ENCODE measurements around the gene ANTKMT. TPM values are rescaled to one million over a fixed set of nuclear protein-coding genes. Genes with fewer than 3 reads are reported as not detected.

The ANTKMT gene
- total RNA-seq, 1 donor from 2014 or later = 43.2 TPM

DNA sequence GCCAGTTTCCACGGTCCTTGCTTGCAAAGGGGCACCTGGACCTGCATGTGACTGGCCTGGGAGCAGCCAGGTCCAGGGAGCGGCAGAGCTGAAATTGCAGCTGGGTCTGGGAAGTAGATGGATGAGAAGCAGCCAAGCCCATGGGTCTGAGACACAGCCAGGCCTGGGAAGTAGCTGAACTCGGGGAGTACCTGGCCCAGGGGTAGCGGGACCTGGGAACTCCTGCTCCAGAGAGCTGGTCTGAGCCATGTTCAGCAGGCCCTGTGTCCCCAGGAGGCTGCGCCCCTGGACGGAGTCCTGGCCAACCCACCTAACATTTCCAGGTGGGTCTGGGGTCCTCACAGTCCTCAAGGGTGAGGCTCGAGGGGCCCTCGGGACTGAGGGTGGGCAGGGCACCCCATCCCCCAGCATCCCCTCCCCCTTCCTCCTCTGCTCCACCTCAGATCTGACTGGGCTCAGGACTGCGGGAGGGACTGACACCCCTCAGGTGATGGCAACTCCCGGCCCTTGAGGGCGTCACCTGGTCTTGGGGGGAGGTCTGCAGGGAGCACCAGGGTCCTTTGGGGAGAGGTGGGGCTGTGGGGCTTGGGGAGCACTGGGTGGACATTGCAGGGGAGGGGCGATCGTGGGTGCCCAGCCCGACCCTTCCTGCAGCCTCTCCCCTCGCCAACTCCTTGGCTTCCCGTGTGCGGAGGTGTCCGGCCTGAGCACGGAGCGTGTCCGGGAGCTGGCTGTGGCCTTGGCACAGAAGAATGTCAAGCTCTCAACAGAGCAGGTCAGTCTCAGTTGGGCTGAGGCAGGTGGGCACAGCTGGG, 42.6 kb downstream of the ANTKMT start:
- DNase-seq (ENCODE audit: low spot score) = no peak

DNA sequence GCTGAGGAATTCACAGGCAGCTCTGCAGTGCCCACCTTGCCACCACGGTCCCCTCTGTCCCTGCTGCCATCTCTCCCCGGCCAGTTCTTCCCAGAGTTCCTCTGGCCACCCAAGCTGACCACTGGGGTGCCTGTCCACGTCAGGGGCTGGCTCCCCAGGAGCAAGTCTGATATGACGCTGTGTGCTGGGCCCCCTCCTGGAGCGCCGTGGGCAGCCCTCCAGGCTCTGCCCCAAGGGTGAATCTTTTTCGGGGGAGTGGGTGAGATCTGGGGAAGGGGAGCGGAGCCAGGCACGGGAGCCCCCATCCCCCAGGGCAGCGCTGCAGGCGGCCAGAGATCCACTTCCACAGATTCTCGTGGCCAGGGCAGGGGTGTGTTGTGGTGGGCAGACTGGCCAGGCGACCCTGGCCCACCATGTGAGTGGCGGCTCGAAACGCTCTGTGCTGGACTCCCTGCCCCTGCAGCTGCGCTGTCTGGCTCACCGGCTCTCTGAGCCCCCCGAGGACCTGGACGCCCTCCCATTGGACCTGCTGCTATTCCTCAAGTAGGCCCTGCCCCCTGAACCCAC, 43.3 kb downstream of the ANTKMT start:
- no peak for DNase-seq (ENCODE audit: low spot score)

DNA sequence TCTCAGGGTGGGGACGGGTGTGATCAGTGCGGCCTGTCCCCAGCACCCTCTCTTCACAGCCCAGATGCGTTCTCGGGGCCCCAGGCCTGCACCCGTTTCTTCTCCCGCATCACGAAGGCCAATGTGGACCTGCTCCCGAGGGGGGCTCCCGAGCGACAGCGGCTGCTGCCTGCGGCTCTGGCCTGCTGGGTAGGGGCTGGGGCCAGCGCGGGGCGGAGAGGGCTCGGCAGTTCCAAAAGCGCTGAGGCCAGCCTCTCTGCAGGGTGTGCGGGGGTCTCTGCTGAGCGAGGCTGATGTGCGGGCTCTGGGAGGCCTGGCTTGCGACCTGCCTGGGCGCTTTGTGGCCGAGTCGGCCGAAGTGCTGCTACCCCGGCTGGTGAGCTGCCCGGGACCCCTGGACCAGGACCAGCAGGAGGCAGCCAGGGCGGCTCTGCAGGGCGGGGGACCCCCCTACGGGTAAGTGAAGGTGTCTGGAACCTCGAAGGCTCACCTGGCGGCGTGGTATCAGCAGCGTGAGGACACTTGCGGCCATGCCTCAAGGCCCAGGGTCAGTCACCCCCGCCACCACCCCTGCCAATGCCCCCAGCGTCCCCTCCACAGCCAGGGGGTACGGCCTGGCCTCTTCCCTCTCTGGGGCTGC, 44.0 kb downstream of the ANTKMT start:
- no peak for DNase-seq (ENCODE audit: low spot score)

DNA sequence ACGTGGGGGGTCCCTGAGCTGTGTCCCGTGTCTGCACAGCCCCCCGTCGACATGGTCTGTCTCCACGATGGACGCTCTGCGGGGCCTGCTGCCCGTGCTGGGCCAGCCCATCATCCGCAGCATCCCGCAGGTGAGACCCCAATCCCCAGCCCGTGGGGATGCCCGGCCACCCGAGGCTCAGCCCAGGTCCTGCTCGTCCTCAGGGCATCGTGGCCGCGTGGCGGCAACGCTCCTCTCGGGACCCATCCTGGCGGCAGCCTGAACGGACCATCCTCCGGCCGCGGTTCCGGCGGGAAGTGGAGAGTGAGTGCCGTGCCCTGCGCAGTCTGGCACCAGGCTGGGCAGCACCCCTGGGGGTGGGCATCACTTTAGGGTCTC, 44.5 kb downstream of the ANTKMT start:
- no peak for DNase-seq (ENCODE audit: low spot score)

DNA sequence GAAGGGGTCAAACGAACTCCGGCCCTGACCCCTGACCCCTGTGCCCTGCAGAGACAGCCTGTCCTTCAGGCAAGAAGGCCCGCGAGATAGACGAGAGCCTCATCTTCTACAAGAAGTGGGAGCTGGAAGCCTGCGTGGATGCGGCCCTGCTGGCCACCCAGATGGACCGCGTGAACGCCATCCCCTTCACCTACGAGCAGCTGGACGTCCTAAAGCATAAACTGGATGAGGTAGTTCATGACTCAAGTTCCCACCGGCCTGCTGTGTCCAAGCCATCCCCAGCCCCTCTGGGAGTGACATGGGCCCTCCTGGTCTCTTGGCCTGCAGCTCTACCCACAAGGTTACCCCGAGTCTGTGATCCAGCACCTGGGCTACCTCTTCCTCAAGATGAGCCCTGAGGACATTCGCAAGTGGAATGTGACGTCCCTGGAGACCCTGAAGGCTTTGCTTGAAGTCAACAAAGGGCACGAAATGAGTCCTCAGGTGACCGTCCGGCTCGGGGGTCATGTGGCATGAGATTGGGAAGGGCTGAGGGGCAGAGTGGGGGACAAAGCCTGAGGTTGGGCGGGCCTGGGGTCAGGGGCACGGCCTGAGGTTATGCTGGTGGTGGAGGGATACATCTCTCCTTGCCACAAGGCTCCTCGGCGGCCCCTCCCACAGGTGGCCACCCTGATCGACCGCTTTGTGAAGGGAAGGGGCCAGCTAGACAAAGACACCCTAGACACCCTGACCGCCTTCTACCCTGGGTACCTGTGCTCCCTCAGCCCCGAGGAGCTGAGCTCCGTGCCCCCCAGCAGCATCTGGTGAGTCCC, 45.3 kb downstream of the ANTKMT start:
- DNase-seq (ENCODE audit: low spot score) = no peak

DNA sequence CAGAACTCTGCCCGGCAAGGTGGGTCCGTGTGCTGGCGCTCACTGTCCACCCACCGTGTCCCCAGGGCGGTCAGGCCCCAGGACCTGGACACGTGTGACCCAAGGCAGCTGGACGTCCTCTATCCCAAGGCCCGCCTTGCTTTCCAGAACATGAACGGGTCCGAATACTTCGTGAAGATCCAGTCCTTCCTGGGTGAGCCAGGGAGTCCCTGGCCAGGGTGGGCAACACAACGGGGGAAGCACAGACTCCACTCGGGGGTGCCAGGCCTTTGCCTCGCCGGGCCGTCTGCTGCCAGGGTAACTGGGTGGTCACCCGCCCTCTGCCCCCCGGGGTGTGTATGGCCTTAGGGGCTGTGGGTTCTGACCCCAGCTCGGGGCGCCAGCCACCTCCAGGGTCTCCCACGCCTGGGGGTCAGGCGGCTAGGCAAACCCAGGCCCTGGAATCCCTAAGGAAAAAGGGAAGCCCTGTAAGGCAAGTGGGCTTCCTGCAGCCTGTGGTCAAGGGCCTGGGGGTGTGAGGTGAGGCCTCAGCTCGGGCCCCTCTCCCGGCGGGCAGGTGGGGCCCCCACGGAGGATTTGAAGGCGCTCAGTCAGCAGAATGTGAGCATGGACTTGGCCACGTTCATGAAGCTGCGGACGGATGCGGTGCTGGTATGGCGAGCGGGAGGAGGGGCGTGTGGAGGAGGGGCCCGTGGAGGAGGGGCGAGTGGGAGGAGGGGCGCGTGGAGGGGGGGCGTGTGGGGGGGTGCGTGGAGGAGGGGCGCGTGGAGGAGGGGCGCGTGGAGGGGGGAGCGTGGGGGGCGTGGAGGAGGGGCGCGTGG, 46.1 kb downstream of the ANTKMT start:
- no peak for DNase-seq (ENCODE audit: low spot score)

DNA sequence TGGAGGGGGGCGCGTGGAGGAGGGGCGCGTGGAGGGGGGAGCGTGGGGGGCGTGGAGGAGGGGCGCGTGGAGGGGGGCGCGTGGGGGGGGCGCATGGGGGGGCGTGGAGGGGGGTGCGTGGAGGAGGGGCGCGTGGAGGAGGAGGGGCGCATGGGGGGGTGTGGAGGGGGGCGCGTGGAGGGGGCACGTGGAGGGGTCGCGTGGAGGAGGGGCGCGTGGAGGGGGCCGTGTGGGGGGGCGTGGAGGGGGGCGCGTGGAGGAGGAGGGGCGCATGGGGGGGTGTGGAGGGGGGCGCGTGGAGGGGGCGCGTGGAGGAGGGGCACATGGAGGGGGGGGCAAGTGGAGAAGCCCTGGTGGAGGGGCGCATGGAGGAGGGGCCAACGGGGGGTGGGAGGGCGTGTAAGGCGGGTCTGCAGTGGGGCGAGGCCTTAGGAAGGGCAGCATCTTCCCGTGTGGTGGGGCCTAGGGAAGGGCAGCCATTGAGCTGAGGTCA, 46.8 kb downstream of the ANTKMT start:
- DNase-seq (ENCODE audit: low spot score) = no peak

DNA sequence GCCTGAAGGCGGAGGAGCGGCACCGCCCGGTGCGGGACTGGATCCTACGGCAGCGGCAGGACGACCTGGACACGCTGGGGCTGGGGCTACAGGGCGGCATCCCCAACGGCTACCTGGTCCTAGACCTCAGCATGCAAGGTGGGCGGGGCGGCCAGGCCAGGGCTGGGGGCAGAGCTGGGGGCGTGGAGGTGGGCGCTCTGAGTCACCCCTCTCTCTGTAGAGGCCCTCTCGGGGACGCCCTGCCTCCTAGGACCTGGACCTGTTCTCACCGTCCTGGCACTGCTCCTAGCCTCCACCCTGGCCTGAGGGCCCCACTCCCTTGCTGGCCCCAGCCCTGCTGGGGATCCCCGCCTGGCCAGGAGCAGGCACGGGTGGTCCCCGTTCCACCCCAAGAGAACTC, 47.5 kb downstream of the ANTKMT start:
- DNase-seq (ENCODE audit: low spot score) = no peak

DNA sequence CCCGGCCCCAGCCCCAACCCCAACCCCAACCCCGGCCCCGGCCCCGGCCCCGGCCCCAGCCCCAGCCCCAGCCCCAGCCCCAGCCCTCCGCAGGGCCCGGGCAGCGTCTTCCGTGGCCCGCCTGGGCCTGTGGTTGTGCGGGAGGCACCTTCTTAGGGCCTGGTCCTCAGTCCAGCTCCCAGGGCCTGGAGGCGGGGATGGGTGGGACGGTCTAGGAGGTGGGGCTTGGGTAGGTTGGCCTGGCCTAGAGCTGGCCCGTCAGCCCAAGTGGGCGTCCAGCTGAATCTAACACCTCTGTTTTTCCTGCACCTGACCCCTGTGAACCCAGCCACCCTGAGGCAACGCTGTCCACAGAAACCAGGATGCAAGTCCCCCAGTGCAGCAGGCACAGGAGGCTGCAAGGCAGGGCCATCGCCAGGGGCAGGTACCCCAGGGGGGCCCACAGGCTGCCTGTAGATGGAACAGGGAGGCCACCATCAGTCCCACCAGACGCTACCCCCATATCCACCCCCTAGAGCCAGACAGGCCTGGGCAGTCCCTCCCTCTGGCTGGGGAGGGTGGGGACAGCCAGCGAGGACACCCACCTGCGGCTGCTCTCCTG, 48.3 kb downstream of the ANTKMT start:
- DNase-seq (ENCODE audit: low spot score) = no peak

DNA sequence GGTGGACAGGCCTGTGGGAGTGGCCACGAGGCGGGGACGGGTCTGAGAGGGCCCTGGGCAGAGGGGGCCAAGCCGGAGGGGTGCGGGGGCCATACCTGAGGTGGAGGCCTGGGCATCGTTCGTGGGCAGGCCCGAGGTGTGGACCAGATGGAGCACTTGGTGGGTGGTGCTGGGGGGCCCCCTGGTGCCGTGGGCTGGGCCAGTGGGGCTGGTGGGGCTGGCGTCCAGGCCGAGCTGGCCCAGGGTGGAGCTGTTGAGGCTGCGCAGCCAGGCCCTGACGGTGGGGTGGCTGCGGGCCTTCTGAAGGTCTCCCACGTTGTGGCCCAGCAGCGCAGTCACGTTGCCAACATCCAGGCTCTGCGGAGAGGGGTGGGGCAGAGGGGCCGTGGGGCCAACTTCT, 49.0 kb downstream of the ANTKMT start:
- DNase-seq (ENCODE audit: low spot score) = no peak

DNA sequence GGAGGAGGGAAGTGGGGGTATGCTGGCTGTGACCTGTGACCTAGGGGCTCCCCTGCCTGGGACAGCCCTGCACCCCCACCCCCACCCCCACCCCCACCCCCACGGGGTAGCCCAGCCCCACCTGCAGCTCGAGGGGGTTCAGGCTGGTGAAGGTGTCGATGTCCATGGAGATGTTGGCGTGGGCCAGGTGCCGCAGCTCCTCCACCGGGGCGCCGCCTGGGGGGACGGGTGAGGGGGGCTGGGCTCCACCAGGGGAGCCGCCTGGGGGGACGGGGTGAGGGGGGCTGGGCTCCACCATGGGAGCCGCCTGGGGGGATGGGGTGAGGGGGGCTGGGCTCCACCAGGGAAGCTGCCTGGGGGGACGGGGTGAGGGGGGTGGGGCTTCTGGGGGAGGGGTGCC, 49.5 kb downstream of the ANTKMT start:
- no peak for DNase-seq (ENCODE audit: low spot score)

Other genes starting within 250 kb of the ANTKMT start
- 60.1 TPM for gene CAPN15, start 193.4 kb upstream of the ANTKMT start, total RNA-seq
- gene PRR35, start 160.8 kb upstream of the ANTKMT start, total RNA-seq = not detected
- 0.36 TPM for gene NHLRC4, start 154.1 kb upstream of the ANTKMT start, total RNA-seq
- 65.7 TPM for gene PIGQ, start 151.2 kb upstream of the ANTKMT start, total RNA-seq
- 39.2 TPM for gene RAB40C, start 131.1 kb upstream of the ANTKMT start, total RNA-seq
- gene WFIKKN1, start 90.2 kb upstream of the ANTKMT start, total RNA-seq = 0.65 TPM
- 48.3 TPM for gene METTL26, start 84.8 kb upstream of the ANTKMT start, total RNA-seq
- gene MCRIP2, start 79.3 kb upstream of the ANTKMT start, total RNA-seq = 40.4 TPM
- gene WDR90, start 71.8 kb upstream of the ANTKMT start, total RNA-seq = 53.3 TPM
- 129 TPM for gene RHOT2, start 53.0 kb upstream of the ANTKMT start, total RNA-seq
- 2.3 TPM for gene RHBDL1, start 45.5 kb upstream of the ANTKMT start, total RNA-seq
- 118 TPM for gene STUB1, start 40.7 kb upstream of the ANTKMT start, total RNA-seq
- gene JMJD8, start 36.8 kb upstream of the ANTKMT start, total RNA-seq = 63.4 TPM
- 10.4 TPM for gene WDR24, start 30.7 kb upstream of the ANTKMT start, total RNA-seq
- 1.3 TPM for gene FBXL16, start 15.3 kb upstream of the ANTKMT start, total RNA-seq
- gene METRN, start 6.0 kb upstream of the ANTKMT start, total RNA-seq = 20.8 TPM
- 5.3 TPM for gene CCDC78, start 5.3 kb downstream of the ANTKMT start, total RNA-seq
- 7.9 TPM for gene HAGHL, start 6.0 kb downstream of the ANTKMT start, total RNA-seq
- 38.9 TPM for gene CIAO3, start 19.9 kb downstream of the ANTKMT start, total RNA-seq
- 1.4 TPM for gene MSLN, start 39.6 kb downstream of the ANTKMT start, total RNA-seq
- gene RPUSD1, start 67.2 kb downstream of the ANTKMT start, total RNA-seq = 18.7 TPM
- 13.3 TPM for gene CHTF18, start 67.5 kb downstream of the ANTKMT start, total RNA-seq
- 0.52 TPM for gene GNG13, start 79.6 kb downstream of the ANTKMT start, total RNA-seq
- 32.1 TPM for gene LMF1, start 249.8 kb downstream of the ANTKMT start, total RNA-seq

Measured in ureter (tissue), 1 donor.